OCI-LY1 (cell line): Measurements from ENCODE around the gene SETD1A.

Source experiments
- EZH2 ChIP-seq: fragments of 200-600 bp; sonication (generic), shearing (Covaris generic); IDR thresholded peaks from 2 replicates; pipeline ENCODE4 v1.8.0; 2017; ENCODE audit warnings: borderline replicate concordance, mixed run types, mild to moderate bottlenecking, antibody characterized with exemption, low read length, moderate library complexity, mixed read lengths
- TF ChIP-seq, protein P1 (sequence below): fragments of 200-600 bp; sonication (generic), shearing (Covaris generic); IDR thresholded peaks from 2 replicates; pipeline ENCODE4 v1.5.1; 2017; ENCODE audit warnings: mild to moderate bottlenecking, antibody characterized with exemption, low read length, moderate library complexity, mixed read lengths

GRCh38 chr16:31033709-31034492 lies 76.3 kb downstream of the SETD1A start:
- TF ChIP-seq EZH2 = no peak
- TF ChIP-seq, protein P1, sequence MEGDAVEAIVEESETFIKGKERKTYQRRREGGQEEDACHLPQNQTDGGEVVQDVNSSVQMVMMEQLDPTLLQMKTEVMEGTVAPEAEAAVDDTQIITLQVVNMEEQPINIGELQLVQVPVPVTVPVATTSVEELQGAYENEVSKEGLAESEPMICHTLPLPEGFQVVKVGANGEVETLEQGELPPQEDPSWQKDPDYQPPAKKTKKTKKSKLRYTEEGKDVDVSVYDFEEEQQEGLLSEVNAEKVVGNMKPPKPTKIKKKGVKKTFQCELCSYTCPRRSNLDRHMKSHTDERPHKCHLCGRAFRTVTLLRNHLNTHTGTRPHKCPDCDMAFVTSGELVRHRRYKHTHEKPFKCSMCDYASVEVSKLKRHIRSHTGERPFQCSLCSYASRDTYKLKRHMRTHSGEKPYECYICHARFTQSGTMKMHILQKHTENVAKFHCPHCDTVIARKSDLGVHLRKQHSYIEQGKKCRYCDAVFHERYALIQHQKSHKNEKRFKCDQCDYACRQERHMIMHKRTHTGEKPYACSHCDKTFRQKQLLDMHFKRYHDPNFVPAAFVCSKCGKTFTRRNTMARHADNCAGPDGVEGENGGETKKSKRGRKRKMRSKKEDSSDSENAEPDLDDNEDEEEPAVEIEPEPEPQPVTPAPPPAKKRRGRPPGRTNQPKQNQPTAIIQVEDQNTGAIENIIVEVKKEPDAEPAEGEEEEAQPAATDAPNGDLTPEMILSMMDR = no peak
